ENCODE measurements around the gene ASTL.

- TF ChIP-seq CTCF (IDR thresholded peaks at IDR 0.05) = no peak
- no peak for TF ChIP-seq POLR2AphosphoS5 (IDR thresholded peaks at IDR 0.05; ENCODE audit: low read depth, low read length)
- no peak for TF ChIP-seq TCF7L2 (IDR thresholded peaks at IDR 0.05; ENCODE audit: low read depth, low read length)
- TF ChIP-seq REST (IDR thresholded peaks at IDR 0.05; ENCODE audit: insufficient read depth in 1 of 2, low read depth in 2 of 2, low read length in 1 of 2) = no peak
Observed at GRCh38 chr2:96095116-96095636, 43.1 kb downstream of the ASTL start.

Data from Panc1 (cell line).